Aorta (tissue), 5 donors: Measurements from ENCODE around the gene COQ7. TPM values are rescaled to one million over a fixed set of nuclear protein-coding genes. Genes with fewer than 3 reads are reported as not detected.

Source experiments
- ATAC-seq: fragments of 200-7000 bp; cut with Tn5 transposase; one replicate; pipeline ENCODE4 v1.9.1; 2022; ENCODE audit warnings: moderate library complexity; ENCODE audit not compliant: low FRiP score
- DNase-seq, 2 donors: peaks; one replicate each; pipeline ENCODE4 v3.0.0-alpha.2; 2020
- H3K27ac ChIP-seq, 2 donors: one replicate each; pipeline ENCODE4 v1.5.1; 2013; ENCODE audit warnings: low read length in 2 of 2, mild to moderate bottlenecking in 2 of 2, moderate library complexity in 2 of 2, control low read depth in 1 of 2, inconsistent platforms in 1 of 2, low read depth in 1 of 2
- H3K27me3 ChIP-seq, 2 donors: one replicate each; pipeline ENCODE4 v1.6.1; 2013; ENCODE audit warnings: control low read depth in 1 of 2, low read length in 1 of 2, mild to moderate bottlenecking in 1 of 2, moderate library complexity in 1 of 2; ENCODE audit not compliant: insufficient read depth in 2 of 2, control insufficient read depth in 1 of 2
- H3K36me3 ChIP-seq, 2 donors: one replicate each; pipeline ENCODE4 v1.6.1; 2013; ENCODE audit warnings: control low read depth in 1 of 2, low read length in 1 of 2, mild to moderate bottlenecking in 1 of 2; ENCODE audit not compliant: insufficient read depth in 2 of 2, control insufficient read depth in 1 of 2
- H3K4me1 ChIP-seq, 2 donors: one replicate each; pipeline ENCODE4 v1.6.1; 2013; ENCODE audit warnings: low read length in 2 of 2, control low read depth in 1 of 2, mild to moderate bottlenecking in 1 of 2, moderate library complexity in 1 of 2; ENCODE audit not compliant: insufficient read depth in 2 of 2, control insufficient read depth in 1 of 2
- H3K4me3 ChIP-seq, 2 donors: one replicate each; pipeline ENCODE4 v1.5.1; 2013; ENCODE audit warnings: low read length in 2 of 2, control low read depth in 1 of 2, mild to moderate bottlenecking in 1 of 2
- H3K9me3 ChIP-seq: one replicate; pipeline ENCODE4 v1.6.1; 2013; ENCODE audit warnings: mild to moderate bottlenecking, low read length; ENCODE audit not compliant: control insufficient read depth
- WGBS, 2 donors: extraction: QIAGEN DNeasy Blood & Tissue Kit; methylation state at CpG; one replicate each; pipeline ENCODE4 v1.1.7; 2013; 5-methylcytosine and 5-hydroxymethylcytosine counted together
- intact Hi-C, 2 donors: fragments of 100-400 bp; cut with DNase I; formaldehyde crosslinking; loops; one replicate each; pipeline versions ENCODE4 v1.14.2 to v1.15.0; 2022
- polyA plus RNA-seq, 2 donors: library from polyadenylated mRNA; stranded (reverse); fragments of 200-250 nt; gene quantifications; one replicate each; pipeline ENCODE4 v1.2.3, GENCODE V29; 2013
- total RNA-seq, 2 donors: library from RNA; stranded (reverse); fragmentation: NEBNext Ultra II Directional; extraction: Animal tissue kit (Norgen Biotek cat#: 25700); gene quantifications; one replicate each; pipeline ENCODE4 v1.2.1, GENCODE V29; 2021
- donor health status: healthy with polysubstance abuse.
- donor health status: Bipolar disorder and iron deficiency.
- donor health status: DM: no; HTN: no; CAD: no.
- donor health status: DM: no; HTN: no; CAD: no.
- donor health status: DM: yes; HTN: yes; CAD: no.

Gene COQ7
- total and polyA plus RNA-seq, 4 donors: 12.2 to 19.2 (median 17.8) TPM

DNA sequence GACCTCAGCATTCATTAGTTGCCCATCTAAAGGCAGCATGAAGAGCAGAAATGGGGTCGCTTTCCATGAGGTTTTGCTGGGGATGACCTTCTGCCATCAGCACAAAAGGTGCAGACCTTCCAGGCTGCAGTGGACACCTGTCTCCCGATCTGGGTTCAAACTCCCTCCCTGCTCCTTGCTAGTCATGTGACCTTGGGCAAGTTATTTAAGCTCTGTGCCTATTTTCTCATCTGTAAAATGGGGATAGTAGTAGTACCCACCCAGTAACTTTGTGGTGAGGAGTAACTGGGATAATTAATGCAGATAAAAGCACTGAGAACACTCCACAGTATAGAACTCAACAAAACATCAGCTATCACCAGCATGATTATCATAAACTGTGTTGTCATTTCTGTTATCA, 21.4 kb upstream of the COQ7 start:
- 83 to 92% methylated on average over 2 of the region's 2 CpGs for WGBS, 2 donors
- Histone ChIP-seq H3K4me1 (no peaks in the 10 kb centered on the region), H3K9me3 (no peaks in the 10 kb centered on the region), H3K27me3 (no peaks in the 10 kb centered on the region), H3K36me3 (no peaks in the 10 kb centered on the region), H3K27ac (no peak overlapping the region), H3K4me3 (no peak overlapping the region)
- intact Hi-C loops: no loop called here
- DNase-seq: no peak
- no peak for ATAC-seq

DNA sequence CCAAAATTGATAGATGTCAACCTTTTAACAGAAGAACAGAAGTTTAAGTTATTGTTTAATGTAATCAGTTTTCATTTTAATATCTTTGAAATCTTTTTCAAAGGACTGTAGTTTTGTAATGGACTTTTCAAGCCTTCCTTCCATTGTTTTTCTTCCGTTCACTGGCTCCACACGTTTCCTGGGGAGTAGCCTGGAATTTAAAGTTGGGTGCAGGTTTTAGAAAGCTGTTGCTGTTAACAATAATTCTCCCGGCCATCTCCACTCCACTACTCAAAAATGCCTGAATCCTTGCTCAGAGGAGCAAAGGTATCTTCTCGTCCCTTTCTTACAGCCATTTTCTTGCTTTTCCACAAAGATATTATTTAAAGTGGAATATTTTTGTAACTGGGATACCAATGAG, 4.7 kb upstream of the COQ7 start:
- no peaks in the 10 kb centered on the region for H3K36me3 ChIP-seq
- no peaks in the 10 kb centered on the region for H3K9me3 ChIP-seq
- H3K4me1 ChIP-seq: no peaks in the 10 kb centered on the region
- no peak overlapping the region for H3K4me3 ChIP-seq
- ATAC-seq (no peak), DNase-seq (no peak)
- 57 to 63% methylated on average over 4 of the region's 4 CpGs for WGBS, 2 donors
- H3K27ac ChIP-seq: no peak overlapping the region
- H3K27me3 ChIP-seq: no peaks in the 10 kb centered on the region
- intact Hi-C loops: no loop called here

DNA sequence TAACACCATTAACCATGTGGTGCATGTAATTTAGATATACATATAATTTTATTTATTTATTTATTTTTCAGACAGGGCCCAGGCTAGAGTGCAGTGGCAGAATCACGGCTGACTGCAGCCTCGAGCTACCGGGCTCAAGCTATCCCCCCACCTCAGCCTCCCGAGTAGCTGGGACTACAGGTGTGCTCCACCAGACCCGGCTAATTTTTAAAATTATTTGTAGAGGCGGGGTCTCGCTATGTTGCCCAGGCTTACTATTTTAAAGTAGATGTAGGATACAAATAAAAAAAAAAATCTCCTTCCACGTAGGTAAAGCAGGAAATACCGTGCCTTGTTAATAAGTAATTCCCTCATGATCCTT, 446 bp upstream of the COQ7 start:
- ATAC-seq: no peak
- intact Hi-C loops: loop anchor here in 1 of 2 donors (5.0 kb wide), 2 partner anchors 70 to 265 kb away; partner anchors contain the start of gene ARL6IP1
- DNase-seq: no peak

DNA sequence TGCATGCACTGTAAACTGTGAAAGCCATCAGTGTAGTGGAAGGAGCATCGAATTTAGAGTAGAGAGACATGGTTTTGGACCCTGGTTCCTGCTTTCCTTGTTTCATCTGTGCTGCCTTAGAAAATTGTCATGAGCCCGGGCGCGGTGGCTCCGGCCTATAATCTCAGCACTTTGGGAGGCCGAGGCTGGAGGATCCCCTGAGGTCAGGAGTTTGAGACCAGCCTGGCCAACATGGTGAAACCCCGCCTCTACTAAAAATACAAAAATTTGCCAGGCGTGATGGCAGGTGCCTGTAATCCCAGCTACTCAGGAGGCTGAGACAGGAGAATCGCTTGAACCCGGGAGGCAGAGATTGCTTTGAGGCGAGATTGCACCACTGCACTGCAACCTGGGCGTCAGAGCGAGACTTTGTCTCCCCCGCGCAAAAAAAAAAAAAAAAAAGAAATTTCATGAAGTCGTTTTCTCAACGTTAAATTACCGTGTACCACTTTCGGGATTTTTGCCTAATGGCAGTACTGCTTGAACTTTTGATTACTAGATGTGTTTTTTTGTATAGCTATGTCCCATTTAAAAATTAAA, 912 bp downstream of the COQ7 start:
- no peaks in the 10 kb centered on the region for H3K27me3 ChIP-seq
- no peak for ATAC-seq
- no peak for DNase-seq
- H3K4me3 ChIP-seq: peak overlapping the region; percentile 82 to 98
- WGBS, 2 donors: 44 to 47% methylated on average over 19 of the region's 19 CpGs
- intact Hi-C loops: loop anchor here in 1 of 2 donors (2.0 to 5.0 kb wide), 4 partner anchors 20 to 266 kb away; partner anchors contain the start of genes ARL6IP1 and TMC7
- no peaks in the 10 kb centered on the region for H3K9me3 ChIP-seq
- no peaks in the 10 kb centered on the region for H3K4me1 ChIP-seq
- peak overlapping the region; percentile 95 to 100 for H3K27ac ChIP-seq
- no peaks in the 10 kb centered on the region for H3K36me3 ChIP-seq

More for the DNA sequence above, 446 bp upstream of the COQ7 start:
- WGBS, 2 donors: 55 to 59% methylated on average over 9 of the region's 9 CpGs
- H3K4me1 ChIP-seq: no peaks in the 10 kb centered on the region
- H3K27me3 ChIP-seq: no peaks in the 10 kb centered on the region
- no peaks in the 10 kb centered on the region for H3K36me3 ChIP-seq
- H3K4me3 ChIP-seq: no peak overlapping the region
- H3K9me3 ChIP-seq: no peaks in the 10 kb centered on the region
- no peak overlapping the region for H3K27ac ChIP-seq

DNA sequence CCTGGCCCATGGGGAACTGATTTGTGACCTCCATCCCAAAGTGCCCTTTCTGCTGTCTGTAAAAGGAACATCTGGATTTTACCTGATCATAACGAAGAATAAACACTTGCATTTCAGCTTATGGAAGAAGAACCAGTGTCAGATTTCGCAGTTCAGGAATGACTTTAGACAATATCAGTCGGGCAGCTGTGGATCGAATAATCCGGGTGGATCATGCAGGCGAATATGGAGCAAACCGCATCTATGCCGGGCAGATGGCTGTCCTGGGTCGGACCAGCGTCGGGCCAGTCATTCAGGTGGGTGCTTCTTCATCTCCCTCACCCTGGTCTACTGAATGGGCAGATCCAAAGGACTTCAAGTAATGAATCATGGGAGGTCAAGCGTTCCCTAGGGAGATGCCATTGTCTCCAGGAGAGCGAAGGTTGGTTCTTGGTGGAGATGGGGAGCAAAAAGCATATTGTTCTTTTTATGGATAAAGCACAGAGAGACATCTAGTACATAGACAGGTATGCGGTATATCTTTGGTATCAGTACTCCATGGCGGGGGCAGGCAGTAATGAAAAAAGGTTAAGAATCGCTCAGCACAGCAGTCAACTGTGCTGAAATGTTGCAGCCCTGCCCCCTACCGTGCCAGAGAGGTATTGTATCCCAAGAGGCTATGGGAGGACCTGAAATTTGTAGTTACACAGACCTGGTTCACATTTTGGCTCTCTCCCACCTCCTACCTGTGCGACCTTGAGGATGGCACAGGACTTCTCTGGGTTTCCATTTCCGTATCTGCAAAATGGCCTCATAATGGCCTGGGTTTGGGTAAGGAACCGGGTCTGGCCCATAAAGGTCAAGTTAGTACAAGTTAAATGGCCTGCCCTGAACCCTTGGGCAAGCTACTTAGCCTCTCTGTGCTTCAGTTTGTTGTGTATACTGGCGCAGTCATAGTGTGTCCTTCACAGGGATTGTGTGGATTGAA, 4.7 kb downstream of the COQ7 start:
- no peak for DNase-seq
- Histone ChIP-seq H3K27me3 (no peaks in the 10 kb centered on the region), H3K9me3 (no peaks in the 10 kb centered on the region), H3K4me1 (no peaks in the 10 kb centered on the region), H3K36me3 (no peaks in the 10 kb centered on the region), H3K4me3 (no peak overlapping the region), H3K27ac (no peak overlapping the region)
- ATAC-seq: no peak
- intact Hi-C loops: no loop called here
- 80 to 84% methylated on average over 21 of the region's 21 CpGs for WGBS, 2 donors

DNA sequence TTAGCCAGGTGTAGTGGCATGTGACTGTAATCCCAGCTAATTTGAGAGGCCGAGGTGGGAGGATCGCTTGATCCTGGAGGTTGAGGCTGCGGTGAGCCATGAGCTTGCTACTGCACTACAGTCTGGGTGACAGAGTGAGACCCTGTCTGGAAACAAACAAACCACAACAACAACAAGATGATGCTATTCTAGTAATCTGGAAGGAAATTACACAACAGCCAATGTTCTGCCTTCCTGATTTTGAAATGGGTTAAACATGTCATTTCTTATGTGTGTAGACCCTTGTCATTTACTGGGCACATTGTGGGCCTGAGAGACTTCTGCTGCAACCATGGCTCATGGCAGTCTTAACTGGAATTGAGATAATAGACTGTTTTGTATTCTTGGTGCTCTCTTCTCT, 5.9 kb downstream of the COQ7 start:
- H3K9me3 ChIP-seq: no peaks in the 10 kb centered on the region
- H3K27me3 ChIP-seq: no peaks in the 10 kb centered on the region
- ATAC-seq (no peak), DNase-seq (no peak)
- WGBS, 2 donors: 95 to 96% methylated on average over 3 of the region's 3 CpGs
- no peak overlapping the region for H3K4me3 ChIP-seq
- H3K4me1 ChIP-seq: no peaks in the 10 kb centered on the region
- intact Hi-C loops: no loop called here
- no peak overlapping the region for H3K27ac ChIP-seq
- no peaks in the 10 kb centered on the region for H3K36me3 ChIP-seq

DNA sequence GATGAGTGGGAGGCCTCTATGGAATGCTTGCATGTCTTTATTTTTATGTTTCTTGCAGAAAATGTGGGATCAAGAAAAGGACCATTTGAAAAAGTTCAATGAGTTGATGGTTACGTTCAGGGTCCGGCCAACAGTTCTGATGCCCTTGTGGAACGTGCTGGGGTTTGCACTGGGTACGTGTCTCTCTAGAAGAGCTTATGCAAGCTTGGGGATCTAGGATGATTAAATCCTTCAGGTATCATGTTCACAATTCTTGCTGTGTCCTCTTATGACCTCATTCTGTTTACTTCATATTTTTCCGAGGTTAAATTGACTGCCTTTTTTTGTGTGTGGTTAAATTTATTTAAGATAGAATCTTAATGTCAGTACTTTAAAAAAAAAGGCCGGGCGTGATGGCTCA, 6.4 kb downstream of the COQ7 start:
- Histone ChIP-seq H3K27me3 (no peaks in the 10 kb centered on the region), H3K36me3 (peaks cover under 1 to 2% of the 10 kb centered on the region in 2 donors), H3K27ac (no peak overlapping the region), H3K4me3 (no peak overlapping the region), H3K4me1 (no peaks in the 10 kb centered on the region), H3K9me3 (no peaks in the 10 kb centered on the region)
- DNase-seq (no peak), ATAC-seq (no peak)
- intact Hi-C loops: no loop called here
- 77 to 86% methylated on average over 7 of the region's 7 CpGs for WGBS, 2 donors

DNA sequence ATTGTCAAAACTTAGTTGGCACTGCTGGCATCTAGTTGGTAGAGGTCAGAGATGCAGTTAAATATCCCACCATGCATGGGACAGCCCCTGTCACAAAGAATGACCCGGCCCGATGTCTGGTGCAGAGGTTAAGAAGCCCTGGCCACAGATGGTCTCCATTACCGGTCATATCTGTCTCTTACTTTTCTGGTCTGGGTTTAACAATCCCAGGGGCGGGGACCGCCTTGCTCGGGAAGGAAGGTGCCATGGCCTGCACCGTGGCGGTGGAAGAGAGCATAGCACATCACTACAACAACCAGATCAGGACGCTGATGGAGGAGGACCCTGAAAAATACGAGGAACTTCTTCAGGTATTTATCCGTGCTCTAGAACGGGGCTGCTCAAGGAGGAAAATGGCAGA, 8.1 kb downstream of the COQ7 start:
- Histone ChIP-seq H3K27me3 (no peaks in the 10 kb centered on the region), H3K9me3 (no peaks in the 10 kb centered on the region), H3K36me3 (peaks cover 3 to 4% of the 10 kb centered on the region in 2 donors), H3K4me1 (no peaks in the 10 kb centered on the region), H3K4me3 (no peak overlapping the region), H3K27ac (no peak overlapping the region)
- DNase-seq (no peak), ATAC-seq (no peak)
- WGBS, 2 donors: 94 to 95% methylated on average over 12 of the region's 12 CpGs
- intact Hi-C loops: no loop called here

DNA sequence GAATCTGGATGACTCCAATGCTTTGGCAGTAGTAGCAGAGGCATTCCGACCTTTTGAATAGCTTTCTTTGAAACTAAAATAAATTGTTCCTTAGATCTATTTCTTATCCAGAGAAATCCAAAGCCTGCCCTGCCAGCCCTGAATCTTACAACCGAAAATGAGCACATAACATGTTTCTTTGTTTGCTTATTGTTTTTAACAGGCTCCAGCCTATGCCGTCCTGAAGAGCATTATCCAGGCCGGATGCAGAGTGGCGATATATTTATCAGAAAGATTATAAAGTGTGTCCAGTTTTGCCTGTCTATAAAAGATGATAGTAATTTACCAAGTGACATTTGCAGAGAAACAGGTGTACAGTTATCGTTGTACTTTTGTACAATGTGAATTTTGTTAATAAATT, 10.5 kb downstream of the COQ7 start:
- intact Hi-C loops: no loop called here
- peaks cover 3 to 4% of the 10 kb centered on the region in 2 donors for H3K36me3 ChIP-seq

More for the DNA sequence above, 10.5 kb downstream of the COQ7 start:
- ATAC-seq: no peak
- no peaks in the 10 kb centered on the region for H3K9me3 ChIP-seq
- H3K4me1 ChIP-seq: no peaks in the 10 kb centered on the region
- H3K27ac ChIP-seq: no peak overlapping the region
- no peaks in the 10 kb centered on the region for H3K27me3 ChIP-seq
- no peak for DNase-seq
- WGBS, 2 donors: 84 to 87% methylated on average over 6 of the region's 6 CpGs
- H3K4me3 ChIP-seq: no peak overlapping the region
